Effector memory CD8-positive, alpha-beta T cell (primary cell): Measurements from ENCODE around the gene P2RX1.
A peak's percentile ranks its signal among the peaks of the same experiment; 100 is the strongest.

Experiments used
- ATAC-seq: fragments of 150-1000 bp; cut with Tn5 transposase; replicated peaks from 2 replicates; pipeline ENCODE4 v1.10.0; 2021; ENCODE audit warnings: mild to moderate bottlenecking, moderate library complexity
- DNase-seq, 3 experiments: peaks; one replicate each; pipeline ENCODE4 v3.0.0; 2021
- H3K27ac Mint-ChIP-seq, 2 donors: one replicate each; pipeline ENCODE4 v1.8.0; 2022; ENCODE audit warnings: mild to moderate bottlenecking in 2 of 2, mixed read lengths in 2 of 2, moderate library complexity in 2 of 2
- H3K27me3 Mint-ChIP-seq, 2 donors: one replicate each; pipeline ENCODE4 v1.8.0; 2022; ENCODE audit warnings: mixed read lengths in 2 of 2
- H3K36me3 Mint-ChIP-seq: one replicate; pipeline ENCODE4 v1.8.0; 2022; ENCODE audit warnings: mild to moderate bottlenecking, moderate library complexity, mixed read lengths; ENCODE audit not compliant: insufficient read depth
- H3K4me1 Mint-ChIP-seq, 2 donors: one replicate each; pipeline ENCODE4 v1.8.0; 2022; ENCODE audit warnings: low read depth in 2 of 2, mixed read lengths in 2 of 2
- H3K4me3 Mint-ChIP-seq, 2 donors: one replicate each; pipeline ENCODE4 v1.8.0; 2022; ENCODE audit warnings: mild to moderate bottlenecking in 2 of 2, mixed read lengths in 2 of 2, moderate library complexity in 2 of 2
- H3K9me3 Mint-ChIP-seq, 2 donors: one replicate each; pipeline ENCODE4 v1.8.0; 2022; ENCODE audit warnings: mixed read lengths in 2 of 2

Gene P2RX1

GRCh38 chr17:3915581-3915994 is 677 bp downstream of the P2RX1 start:
- peaks cover 32 to 34% of the 10 kb centered on the region in 2 donors for H3K4me1 Mint-ChIP-seq
- H3K27ac Mint-ChIP-seq: peak overlapping the region; percentile 86 to 88
- H3K36me3 Mint-ChIP-seq: peaks cover 6% of the 10 kb centered on the region
- H3K27me3 Mint-ChIP-seq: no peaks in the 10 kb centered on the region
- DNase-seq (no peak), ATAC-seq (no peak)
- H3K9me3 Mint-ChIP-seq: no peaks in the 10 kb centered on the region
- H3K4me3 Mint-ChIP-seq: peak overlapping the region; percentile 72 to 78

GRCh38 chr17:3914312-3914670 is 2.0 kb downstream of the P2RX1 start:
- H3K9me3 Mint-ChIP-seq: no peaks in the 10 kb centered on the region
- peak overlapping the region; percentile 69 to 88 for H3K27ac Mint-ChIP-seq
- DNase-seq: no peak
- ATAC-seq: no peak
- peak overlapping the region in 1 of 2 donors; percentile 25 for H3K4me3 Mint-ChIP-seq
- peaks cover 32 to 34% of the 10 kb centered on the region in 2 donors for H3K4me1 Mint-ChIP-seq
- H3K36me3 Mint-ChIP-seq: peaks cover 6% of the 10 kb centered on the region
- H3K27me3 Mint-ChIP-seq: no peaks in the 10 kb centered on the region

GRCh38 chr17:3913531-3914311 is 2.5 kb downstream of the P2RX1 start:
- ATAC-seq (peak; percentile 62), DNase-seq (peak; percentile 80 to 83 (median 82))
- Mint-ChIP-seq H3K4me1 (peaks cover 32 to 34% of the 10 kb centered on the region in 2 donors), H3K4me3 (peak overlapping the region; percentile 25 to 33), H3K9me3 (no peaks in the 10 kb centered on the region), H3K36me3 (peaks cover 6% of the 10 kb centered on the region), H3K27me3 (no peaks in the 10 kb centered on the region), H3K27ac (peak overlapping the region; percentile 69 to 88)

- no peak overlapping the region for H3K4me3 Mint-ChIP-seq
- H3K9me3 Mint-ChIP-seq: no peaks in the 10 kb centered on the region
Measured at GRCh38 chr17:3912827-3913226, 3.4 kb downstream of the P2RX1 start.

GRCh38 chr17:3911271-3912053 is 4.8 kb downstream of the P2RX1 start:
- Mint-ChIP-seq H3K27ac (peak overlapping the region; percentile 76 to 93), H3K27me3 (no peaks in the 10 kb centered on the region), H3K36me3 (peaks cover 6% of the 10 kb centered on the region), H3K9me3 (no peaks in the 10 kb centered on the region), H3K4me1 (peaks cover 24 to 29% of the 10 kb centered on the region in 2 donors), H3K4me3 (peak overlapping the region in 1 of 2 donors; percentile 46)
- DNase-seq (peak; percentile 58 to 65 (median 59)), ATAC-seq (peak; percentile 88)

More at GRCh38 chr17:3912827-3913226, 3.4 kb downstream of the P2RX1 start:
- Mint-ChIP-seq H3K27me3 (no peaks in the 10 kb centered on the region), H3K4me1 (peaks cover 32 to 34% of the 10 kb centered on the region in 2 donors), H3K27ac (peak overlapping the region in 1 of 2 donors; percentile 30), H3K36me3 (peaks cover 6% of the 10 kb centered on the region)
- DNase-seq (no peak), ATAC-seq (no peak)

- no peaks in the 10 kb centered on the region for H3K9me3 Mint-ChIP-seq
- no peaks in the 10 kb centered on the region for H3K27me3 Mint-ChIP-seq
- H3K4me1 Mint-ChIP-seq: peaks cover 18 to 21% of the 10 kb centered on the region in 2 donors
- DNase-seq (no peak), ATAC-seq (no peak)
- H3K4me3 Mint-ChIP-seq: peak overlapping the region; percentile 34 to 46
- H3K36me3 Mint-ChIP-seq: peaks cover 1% of the 10 kb centered on the region
- peak overlapping the region; percentile 76 to 93 for H3K27ac Mint-ChIP-seq
Measured at GRCh38 chr17:3910420-3911270, 5.6 kb downstream of the P2RX1 start.

GRCh38 chr17:3909257-3909656 is 7.0 kb downstream of the P2RX1 start:
- H3K4me1 Mint-ChIP-seq: peaks cover 14 to 16% of the 10 kb centered on the region in 2 donors
- H3K27me3 Mint-ChIP-seq: no peaks in the 10 kb centered on the region
- H3K4me3 Mint-ChIP-seq: no peak overlapping the region
- ATAC-seq: no peak
- no peak for DNase-seq
- H3K27ac Mint-ChIP-seq: peak overlapping the region in 1 of 2 donors; percentile 93
- H3K36me3 Mint-ChIP-seq: no peaks in the 10 kb centered on the region
- H3K9me3 Mint-ChIP-seq: no peaks in the 10 kb centered on the region

GRCh38 chr17:3907483-3908216 is 8.6 kb downstream of the P2RX1 start:
- DNase-seq (no peak), ATAC-seq (no peak)
- H3K27me3 Mint-ChIP-seq: no peaks in the 10 kb centered on the region
- H3K36me3 Mint-ChIP-seq: no peaks in the 10 kb centered on the region
- H3K27ac Mint-ChIP-seq: peak overlapping the region in 1 of 2 donors; percentile 32
- H3K4me1 Mint-ChIP-seq: peaks cover 5 to 9% of the 10 kb centered on the region in 2 donors
- no peaks in the 10 kb centered on the region for H3K9me3 Mint-ChIP-seq
- H3K4me3 Mint-ChIP-seq: no peak overlapping the region

- H3K4me1 Mint-ChIP-seq: peaks cover 5 to 9% of the 10 kb centered on the region in 2 donors
- peak overlapping the region in 1 of 2 donors; percentile 28 for H3K27ac Mint-ChIP-seq
Measured at GRCh38 chr17:3906881-3907280, 9.4 kb downstream of the P2RX1 start.

GRCh38 chr17:3905017-3905520 is 11.2 kb downstream of the P2RX1 start:
- Mint-ChIP-seq H3K27me3 (no peaks in the 10 kb centered on the region), H3K36me3 (no peaks in the 10 kb centered on the region), H3K9me3 (no peaks in the 10 kb centered on the region), H3K27ac (no peak overlapping the region), H3K4me3 (no peak overlapping the region), H3K4me1 (no peaks in the 10 kb centered on the region)
- ATAC-seq (no peak), DNase-seq (no peak)

More at GRCh38 chr17:3906881-3907280, 9.4 kb downstream of the P2RX1 start:
- H3K4me3 Mint-ChIP-seq: no peak overlapping the region
- H3K36me3 Mint-ChIP-seq: no peaks in the 10 kb centered on the region
- no peaks in the 10 kb centered on the region for H3K9me3 Mint-ChIP-seq
- no peaks in the 10 kb centered on the region for H3K27me3 Mint-ChIP-seq
- DNase-seq: no peak
- ATAC-seq: no peak

- DNase-seq (no peak), ATAC-seq (peak; percentile 21)
- no peaks in the 10 kb centered on the region for H3K9me3 Mint-ChIP-seq
- no peaks in the 10 kb centered on the region for H3K27me3 Mint-ChIP-seq
- no peak overlapping the region for H3K4me3 Mint-ChIP-seq
- H3K27ac Mint-ChIP-seq: no peak overlapping the region
- no peaks in the 10 kb centered on the region for H3K4me1 Mint-ChIP-seq
- H3K36me3 Mint-ChIP-seq: no peaks in the 10 kb centered on the region
Measured at GRCh38 chr17:3904501-3904900, 11.8 kb downstream of the P2RX1 start.

- H3K27me3 Mint-ChIP-seq: no peaks in the 10 kb centered on the region
- no peak overlapping the region for H3K4me3 Mint-ChIP-seq
- no peaks in the 10 kb centered on the region for H3K36me3 Mint-ChIP-seq
- no peaks in the 10 kb centered on the region for H3K9me3 Mint-ChIP-seq
- no peak for ATAC-seq
- DNase-seq: no peak
- H3K4me1 Mint-ChIP-seq: no peaks in the 10 kb centered on the region
- H3K27ac Mint-ChIP-seq: no peak overlapping the region
Measured at GRCh38 chr17:3903881-3904290, 12.4 kb downstream of the P2RX1 start.
